Osteoblast (primary cell): ENCODE data around the gene TNP2. TPM values are rescaled to one million over a fixed set of nuclear protein-coding genes. Genes with fewer than 3 reads are reported as not detected.
"Not testable (repeated sequence)": the region's sequence is repeated elsewhere in the genome, so short reads cannot be mapped to it uniquely, and the experiment has no call there.

Experiments
- DNase-seq: peaks from one replicate; pipeline ENCODE4 v3.0.0; 2011; ENCODE audit warnings: low spot score, mixed read lengths; ENCODE audit not compliant: insufficient read length; ENCODE audit errors: missing footprints
- H2AFZ ChIP-seq: 2 replicates; pipeline ENCODE4 v1.6.0; 2011; ENCODE audit warnings: mild to moderate bottlenecking, low read length
- H3K27ac ChIP-seq: 2 replicates; pipeline ENCODE4 v1.5.1; 2011; ENCODE audit warnings: mild to moderate bottlenecking, low read depth, low read length, moderate library complexity
- H3K27me3 ChIP-seq: 2 replicates; pipeline ENCODE4 v1.6.0; 2012; ENCODE audit warnings: mild to moderate bottlenecking, control low read depth, inconsistent platforms, low read length, moderate library complexity; ENCODE audit not compliant: insufficient read depth
- H3K36me3 ChIP-seq: 2 replicates; pipeline ENCODE4 v1.5.1; 2011; ENCODE audit warnings: mild to moderate bottlenecking, low read length, control low read depth, moderate library complexity; ENCODE audit not compliant: insufficient read depth
- H3K4me1 ChIP-seq: 2 replicates; pipeline ENCODE4 v1.5.1; 2011; ENCODE audit warnings: mild to moderate bottlenecking, low read length, control low read depth, moderate library complexity; ENCODE audit not compliant: insufficient read depth
- H3K4me2 ChIP-seq: 2 replicates; pipeline ENCODE4 v1.6.0; 2011; ENCODE audit warnings: mild to moderate bottlenecking, low read length; ENCODE audit not compliant: insufficient read depth
- H3K4me3 ChIP-seq: fragments of 200-600 bp; sonication (generic); 3 replicates; pipeline ENCODE4 v1.5.1; 2012; ENCODE audit warnings: mild to moderate bottlenecking, low read length, inconsistent platforms; ENCODE audit not compliant: insufficient read depth
- H3K79me2 ChIP-seq: 2 replicates; pipeline ENCODE4 v1.6.0; 2012; ENCODE audit warnings: mild to moderate bottlenecking, low read length, control low read depth, inconsistent platforms; ENCODE audit not compliant: insufficient read depth
- H3K9me3 ChIP-seq: 2 replicates; pipeline ENCODE4 v1.5.1; 2011; ENCODE audit warnings: low read depth, low read length, control low read depth
- H4K20me1 ChIP-seq: 2 replicates; pipeline ENCODE4 v1.6.0; 2012; ENCODE audit warnings: mild to moderate bottlenecking, low read length, control low read depth; ENCODE audit not compliant: insufficient read depth
- small RNA-seq: library from RNA; depleted of rRNA; stranded (forward); fragments of <200 nt; gene quantifications from one replicate; pipeline ENCODE3, GENCODE V24; 2012
- total RNA-seq: library from RNA; depleted of rRNA; stranded (reverse); fragments of >200 nt; gene quantifications from 2 replicates; pipeline ENCODE4 v1.2.3, GENCODE V29; 2012
- TF ChIP-seq, protein P1 (sequence below): IDR thresholded peaks from 2 replicates; pipeline ENCODE4 v1.5.1; 2011; ENCODE audit warnings: mild to moderate bottlenecking, low read depth, low read length, moderate library complexity; ENCODE audit errors: extremely low read depth

TNP2 gene
- total RNA-seq, 1 donor, result not detected

DNA sequence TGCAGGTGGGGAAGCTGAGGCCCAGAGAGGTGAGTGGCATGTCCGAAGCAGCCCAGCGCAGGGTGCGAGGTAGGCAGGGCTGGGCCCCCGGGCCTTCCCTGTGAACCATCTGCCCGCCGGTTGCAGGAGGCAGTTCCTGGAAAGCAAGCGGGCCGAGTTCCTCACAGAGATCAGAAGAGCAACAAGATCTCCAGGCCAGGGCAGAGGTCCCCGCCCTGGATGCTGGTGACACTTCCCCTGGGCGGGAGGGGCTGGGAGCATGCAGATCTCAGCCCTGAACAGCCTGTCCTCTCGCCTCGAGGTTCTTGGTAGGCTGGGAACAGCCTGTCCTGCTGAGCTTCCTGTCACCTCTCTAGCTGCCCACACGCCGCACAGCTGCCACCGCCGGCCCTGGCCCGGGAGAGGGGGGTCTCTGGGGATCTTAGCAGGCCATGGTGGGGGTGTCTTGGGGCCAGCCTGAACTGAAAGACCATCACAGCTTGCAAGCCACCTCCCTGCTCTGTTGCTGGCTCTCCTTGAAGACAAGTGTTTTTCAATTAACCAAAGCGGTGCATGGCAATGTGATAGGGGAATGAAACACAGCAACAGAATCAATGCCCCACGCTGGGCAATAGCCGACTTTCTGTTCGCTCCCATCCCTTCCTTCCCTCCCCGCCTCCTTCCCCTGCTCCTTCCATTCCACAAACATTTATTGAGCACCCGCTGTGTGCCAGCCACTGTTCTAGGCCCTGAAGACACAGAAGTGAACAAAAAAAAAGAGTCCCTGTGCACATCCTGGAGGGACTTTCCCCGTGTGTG is 44.8 kb downstream of the TNP2 start:
- Histone ChIP-seq H3K4me3 (no peak overlapping the region), H2AFZ (no peak overlapping the region), H4K20me1 (no peaks in the 10 kb centered on the region), H3K36me3 (no peaks in the 10 kb centered on the region), H3K4me2 (no peak overlapping the region), H3K27ac (no peak overlapping the region), H3K79me2 (no peaks in the 10 kb centered on the region), H3K4me1 (no peaks in the 10 kb centered on the region), H3K27me3 (peaks cover 4% of the 10 kb centered on the region), H3K9me3 (no peaks in the 10 kb centered on the region)
- TF ChIP-seq, protein P1, sequence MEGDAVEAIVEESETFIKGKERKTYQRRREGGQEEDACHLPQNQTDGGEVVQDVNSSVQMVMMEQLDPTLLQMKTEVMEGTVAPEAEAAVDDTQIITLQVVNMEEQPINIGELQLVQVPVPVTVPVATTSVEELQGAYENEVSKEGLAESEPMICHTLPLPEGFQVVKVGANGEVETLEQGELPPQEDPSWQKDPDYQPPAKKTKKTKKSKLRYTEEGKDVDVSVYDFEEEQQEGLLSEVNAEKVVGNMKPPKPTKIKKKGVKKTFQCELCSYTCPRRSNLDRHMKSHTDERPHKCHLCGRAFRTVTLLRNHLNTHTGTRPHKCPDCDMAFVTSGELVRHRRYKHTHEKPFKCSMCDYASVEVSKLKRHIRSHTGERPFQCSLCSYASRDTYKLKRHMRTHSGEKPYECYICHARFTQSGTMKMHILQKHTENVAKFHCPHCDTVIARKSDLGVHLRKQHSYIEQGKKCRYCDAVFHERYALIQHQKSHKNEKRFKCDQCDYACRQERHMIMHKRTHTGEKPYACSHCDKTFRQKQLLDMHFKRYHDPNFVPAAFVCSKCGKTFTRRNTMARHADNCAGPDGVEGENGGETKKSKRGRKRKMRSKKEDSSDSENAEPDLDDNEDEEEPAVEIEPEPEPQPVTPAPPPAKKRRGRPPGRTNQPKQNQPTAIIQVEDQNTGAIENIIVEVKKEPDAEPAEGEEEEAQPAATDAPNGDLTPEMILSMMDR, result no peak
- DNase-seq, result no peak

DNA sequence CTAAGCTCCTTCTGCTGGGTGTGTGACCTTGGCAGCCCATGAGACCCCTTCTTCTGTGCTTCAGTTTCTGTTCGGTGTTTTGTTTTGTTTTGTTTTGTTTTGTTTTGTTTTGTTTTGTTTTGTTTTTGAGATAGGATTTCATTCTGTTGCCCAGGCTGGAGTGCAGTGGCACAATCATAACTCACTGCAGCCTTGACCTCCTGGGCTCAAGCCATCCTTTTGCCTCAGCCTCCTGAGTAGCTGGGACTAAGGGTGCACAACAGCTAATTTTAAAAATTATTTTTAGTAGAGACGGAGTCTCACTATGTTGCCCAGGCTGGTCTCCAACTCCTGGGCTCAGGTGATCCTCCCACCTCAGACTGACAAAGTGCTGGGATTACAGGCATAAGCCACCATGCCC is 48.6 kb downstream of the TNP2 start:
- not testable (repeated sequence) for H4K20me1 ChIP-seq, H3K79me2 ChIP-seq, H3K27me3 ChIP-seq, H3K4me1 ChIP-seq, H3K4me3 ChIP-seq, H3K9me3 ChIP-seq, H3K4me2 ChIP-seq, H3K36me3 ChIP-seq, H3K27ac ChIP-seq, H2AFZ ChIP-seq, DNase-seq

DNA sequence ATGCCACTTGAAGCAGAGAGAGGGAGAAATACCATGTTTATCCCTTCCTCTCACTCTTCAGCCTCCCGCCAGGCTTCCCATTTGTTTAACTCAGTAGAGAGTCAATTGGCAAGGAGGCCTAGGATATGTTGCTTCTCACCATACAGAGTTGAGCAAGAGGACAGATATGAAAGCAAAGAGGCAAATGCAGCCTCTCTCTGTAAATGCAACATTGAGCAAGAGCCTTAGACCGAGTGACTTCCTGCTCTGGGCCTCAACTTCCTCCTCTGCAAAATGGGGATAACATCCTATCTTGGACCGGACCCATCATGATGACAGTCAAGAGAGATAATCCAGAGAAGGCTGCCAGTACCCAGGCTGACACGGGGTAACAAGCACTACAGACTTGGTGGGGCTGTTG is 49.9 kb downstream of the TNP2 start:
- Histone ChIP-seq H3K4me3 (no peak overlapping the region), H3K79me2 (no peaks in the 10 kb centered on the region), H3K4me2 (no peak overlapping the region), H3K4me1 (no peaks in the 10 kb centered on the region), H3K9me3 (peaks cover 6% of the 10 kb centered on the region), H3K27me3 (peaks cover 4% of the 10 kb centered on the region), H4K20me1 (no peaks in the 10 kb centered on the region), H2AFZ (no peak overlapping the region), H3K36me3 (no peaks in the 10 kb centered on the region), H3K27ac (no peak overlapping the region)
- TF ChIP-seq, protein P1, result no peak
- no peak for DNase-seq

DNA sequence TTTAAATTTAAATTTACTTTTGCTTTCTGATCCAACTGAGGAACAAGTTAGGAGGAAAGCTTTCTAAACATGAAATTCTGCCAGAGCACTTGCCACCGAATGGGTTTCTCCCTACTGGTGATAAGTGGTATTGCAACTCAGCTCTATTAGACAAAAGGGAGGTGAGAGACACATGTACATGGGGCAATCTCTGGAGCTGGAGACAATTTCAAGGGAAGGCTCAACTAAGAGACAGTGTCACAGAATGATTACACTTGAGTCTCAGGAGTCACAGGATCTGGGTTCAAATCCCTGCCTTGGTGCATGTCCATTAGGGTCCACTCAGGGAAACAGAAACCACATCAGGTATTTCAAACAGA is 50.5 kb downstream of the TNP2 start:
- no peaks in the 10 kb centered on the region for H3K36me3 ChIP-seq
- no peaks in the 10 kb centered on the region for H3K4me1 ChIP-seq
- no peak overlapping the region for H2AFZ ChIP-seq
- no peaks in the 10 kb centered on the region for H3K79me2 ChIP-seq
- H4K20me1 ChIP-seq, result no peaks in the 10 kb centered on the region
- H3K4me2 ChIP-seq, result no peak overlapping the region
- H3K27me3 ChIP-seq, result peaks cover 4% of the 10 kb centered on the region
- no peak overlapping the region for H3K27ac ChIP-seq
- H3K4me3 ChIP-seq, result no peak overlapping the region
- H3K9me3 ChIP-seq, result peaks cover 6% of the 10 kb centered on the region
- TF ChIP-seq, protein P1, result peak; percentile 42
- no peak for DNase-seq

Small RNA genes lying within 50 kb of the gene (small RNA-seq; reads per million reads assigned to genes)
- gene MIR548H2 (not detected), gene RF00019 (not detected), gene RF00554 (not detected)

Other genes with a start within 250 kb of the TNP2 start
- gene SOCS1, start 13.1 kb downstream of the TNP2 start, total RNA-seq, result 1.1 and 1.8 TPM in 2 replicates
- gene PRM3, start 4.3 kb upstream of the TNP2 start, total RNA-seq, result not detected in 2 replicates
- gene PRM2, start 7.2 kb upstream of the TNP2 start, total RNA-seq, result not detected in 2 replicates
- gene PRM1, start 12.0 kb upstream of the TNP2 start, total RNA-seq, result not detected in 2 replicates
- 1.4 and 1.8 TPM in 2 replicates for gene RMI2, start 76.1 kb upstream of the TNP2 start, total RNA-seq